Type B pancreatic cell (in vitro differentiated cells): Measurements from ENCODE around the gene SEC16A. TPM values are rescaled to one million over a fixed set of nuclear protein-coding genes. Genes with fewer than 3 reads are reported as not detected.

ENCODE experiments used
- DNase-seq: peaks from one replicate; pipeline ENCODE4 v3.0.0; 2021; ENCODE audit warnings: mixed read lengths; ENCODE audit not compliant: unreplicated experiment; ENCODE audit errors: extremely low spot score
- H3K27ac Mint-ChIP-seq: 2 replicates; pipeline ENCODE4 v1.8.0; 2021; ENCODE audit warnings: mild to moderate bottlenecking, mixed read lengths
- H3K27me3 Mint-ChIP-seq: 2 replicates; pipeline ENCODE4 v1.8.0; 2021; ENCODE audit warnings: mixed read lengths
- H3K36me3 Mint-ChIP-seq: 2 replicates; pipeline ENCODE4 v1.8.0; 2021; ENCODE audit warnings: mixed read lengths
- H3K4me1 Mint-ChIP-seq: one replicate; pipeline ENCODE4 v1.8.0; 2021; ENCODE audit warnings: mixed read lengths; ENCODE audit not compliant: unreplicated experiment
- H3K4me3 Mint-ChIP-seq: 2 replicates; pipeline ENCODE4 v1.8.0; 2021; ENCODE audit warnings: mild to moderate bottlenecking, mixed read lengths
- H3K9me3 Mint-ChIP-seq: 2 replicates; pipeline ENCODE4 v1.8.0; 2021; ENCODE audit warnings: mixed read lengths
- total RNA-seq: library from RNA; stranded (reverse); gene quantifications from 2 replicates; pipeline ENCODE4 v1.2.1, GENCODE V29; 2021; ENCODE audit warnings: low replicate concordance
- TF ChIP-seq, protein P1 (sequence below): fragments of 200-600 bp; sonication (generic); conservative IDR thresholded peaks from 2 replicates; pipeline ENCODE4 v1.5.0; 2021; ENCODE audit warnings: antibody characterized with exemption, mild to moderate bottlenecking

Gene SEC16A
- total RNA-seq, 1 donor from 2014 or later = 74.6 TPM

DNA sequence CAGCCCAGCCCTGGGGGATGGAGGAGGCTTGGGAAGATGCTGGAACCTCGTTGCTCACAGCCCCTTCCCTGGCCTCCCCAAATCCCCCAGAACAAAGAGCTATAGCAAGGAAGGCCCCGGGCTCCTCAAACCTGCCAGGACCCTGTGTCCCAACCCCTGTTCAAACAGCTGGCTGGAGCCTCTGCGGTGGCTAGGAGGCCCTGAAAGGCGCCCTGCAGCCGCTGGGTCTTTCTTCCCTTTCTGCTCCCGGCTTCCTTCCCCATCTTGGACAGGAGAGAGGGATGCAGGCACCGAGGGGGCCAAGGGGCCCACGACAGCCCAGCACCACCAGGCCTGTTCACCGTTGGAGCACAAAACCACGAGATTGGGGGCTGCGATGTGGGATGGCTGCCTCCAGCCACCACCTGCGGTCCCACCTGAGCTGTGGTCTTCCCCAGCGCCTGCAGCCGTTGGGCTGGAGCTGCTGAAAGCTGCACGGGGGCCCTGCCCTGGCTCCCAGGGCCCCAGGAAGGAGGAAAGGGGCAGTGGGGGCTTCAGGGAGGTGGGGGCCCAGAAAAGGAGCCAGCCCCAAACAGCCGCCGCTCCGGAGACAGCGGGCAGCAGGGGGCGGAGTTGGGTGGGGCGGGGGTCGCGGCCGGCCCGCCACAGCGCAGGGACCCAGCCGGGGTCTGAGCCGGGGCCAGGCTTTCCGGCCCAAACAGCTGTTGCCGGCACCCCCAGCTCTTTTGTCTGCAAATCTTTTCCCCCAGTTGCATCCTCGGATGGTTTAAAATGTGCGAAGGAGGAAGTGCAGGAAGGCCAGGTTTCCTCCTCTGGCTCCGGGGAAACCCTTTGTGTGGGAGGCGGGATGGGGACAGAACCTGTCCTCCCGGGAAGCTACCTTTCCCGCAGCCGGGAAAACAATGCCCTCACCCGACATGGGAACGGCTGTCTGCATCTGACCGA, 46.9 kb upstream of the SEC16A start:
- H3K4me1 Mint-ChIP-seq = peaks cover 19% of the 10 kb centered on the region
- DNase-seq = no peak

DNA sequence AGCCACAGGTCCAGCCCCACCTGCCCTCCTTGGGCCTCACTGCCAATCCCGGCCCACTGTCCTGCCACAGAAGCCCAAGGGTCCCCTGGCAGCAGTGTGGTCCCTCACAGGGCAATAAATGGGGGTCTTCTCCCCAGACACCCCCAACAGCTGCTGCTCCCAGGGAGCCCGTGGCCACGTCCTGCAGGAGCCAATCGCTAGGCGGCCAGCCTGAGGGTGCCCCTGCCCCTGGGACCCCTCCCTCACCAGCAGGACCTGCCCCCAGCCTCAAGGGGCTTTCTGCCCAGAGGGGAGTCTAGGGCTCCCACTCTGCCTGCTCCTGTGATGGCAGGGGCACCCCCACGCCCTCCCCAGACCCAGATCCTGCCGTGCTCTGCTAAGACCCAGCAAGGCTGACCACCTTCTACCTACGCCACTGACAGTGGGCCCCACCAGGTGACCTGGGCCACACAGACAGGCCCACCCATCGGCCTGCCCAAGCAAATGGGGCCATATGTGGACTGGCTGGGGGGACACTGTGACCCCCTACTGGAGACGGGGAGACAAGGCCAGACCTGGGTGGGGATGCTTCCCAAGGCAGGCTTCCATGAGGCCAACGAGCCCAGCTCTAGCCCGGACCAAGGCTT, 46.0 kb upstream of the SEC16A start:
- TF ChIP-seq, protein P1, sequence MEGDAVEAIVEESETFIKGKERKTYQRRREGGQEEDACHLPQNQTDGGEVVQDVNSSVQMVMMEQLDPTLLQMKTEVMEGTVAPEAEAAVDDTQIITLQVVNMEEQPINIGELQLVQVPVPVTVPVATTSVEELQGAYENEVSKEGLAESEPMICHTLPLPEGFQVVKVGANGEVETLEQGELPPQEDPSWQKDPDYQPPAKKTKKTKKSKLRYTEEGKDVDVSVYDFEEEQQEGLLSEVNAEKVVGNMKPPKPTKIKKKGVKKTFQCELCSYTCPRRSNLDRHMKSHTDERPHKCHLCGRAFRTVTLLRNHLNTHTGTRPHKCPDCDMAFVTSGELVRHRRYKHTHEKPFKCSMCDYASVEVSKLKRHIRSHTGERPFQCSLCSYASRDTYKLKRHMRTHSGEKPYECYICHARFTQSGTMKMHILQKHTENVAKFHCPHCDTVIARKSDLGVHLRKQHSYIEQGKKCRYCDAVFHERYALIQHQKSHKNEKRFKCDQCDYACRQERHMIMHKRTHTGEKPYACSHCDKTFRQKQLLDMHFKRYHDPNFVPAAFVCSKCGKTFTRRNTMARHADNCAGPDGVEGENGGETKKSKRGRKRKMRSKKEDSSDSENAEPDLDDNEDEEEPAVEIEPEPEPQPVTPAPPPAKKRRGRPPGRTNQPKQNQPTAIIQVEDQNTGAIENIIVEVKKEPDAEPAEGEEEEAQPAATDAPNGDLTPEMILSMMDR = no peak
- H3K27me3 Mint-ChIP-seq = no peaks in the 10 kb centered on the region
- no peaks in the 10 kb centered on the region for H3K9me3 Mint-ChIP-seq
- no peak overlapping the region for H3K4me3 Mint-ChIP-seq
- H3K4me1 Mint-ChIP-seq = peaks cover 14% of the 10 kb centered on the region
- H3K36me3 Mint-ChIP-seq = no peaks in the 10 kb centered on the region
- DNase-seq = no peak
- no peak overlapping the region for H3K27ac Mint-ChIP-seq

More for the DNA sequence above, 46.9 kb upstream of the SEC16A start:
- no peak overlapping the region for H3K4me3 Mint-ChIP-seq
- no peaks in the 10 kb centered on the region for H3K36me3 Mint-ChIP-seq
- no peaks in the 10 kb centered on the region for H3K9me3 Mint-ChIP-seq
- TF ChIP-seq, protein P1 = no peak
- no peaks in the 10 kb centered on the region for H3K27me3 Mint-ChIP-seq
- H3K27ac Mint-ChIP-seq = no peak overlapping the region

DNA sequence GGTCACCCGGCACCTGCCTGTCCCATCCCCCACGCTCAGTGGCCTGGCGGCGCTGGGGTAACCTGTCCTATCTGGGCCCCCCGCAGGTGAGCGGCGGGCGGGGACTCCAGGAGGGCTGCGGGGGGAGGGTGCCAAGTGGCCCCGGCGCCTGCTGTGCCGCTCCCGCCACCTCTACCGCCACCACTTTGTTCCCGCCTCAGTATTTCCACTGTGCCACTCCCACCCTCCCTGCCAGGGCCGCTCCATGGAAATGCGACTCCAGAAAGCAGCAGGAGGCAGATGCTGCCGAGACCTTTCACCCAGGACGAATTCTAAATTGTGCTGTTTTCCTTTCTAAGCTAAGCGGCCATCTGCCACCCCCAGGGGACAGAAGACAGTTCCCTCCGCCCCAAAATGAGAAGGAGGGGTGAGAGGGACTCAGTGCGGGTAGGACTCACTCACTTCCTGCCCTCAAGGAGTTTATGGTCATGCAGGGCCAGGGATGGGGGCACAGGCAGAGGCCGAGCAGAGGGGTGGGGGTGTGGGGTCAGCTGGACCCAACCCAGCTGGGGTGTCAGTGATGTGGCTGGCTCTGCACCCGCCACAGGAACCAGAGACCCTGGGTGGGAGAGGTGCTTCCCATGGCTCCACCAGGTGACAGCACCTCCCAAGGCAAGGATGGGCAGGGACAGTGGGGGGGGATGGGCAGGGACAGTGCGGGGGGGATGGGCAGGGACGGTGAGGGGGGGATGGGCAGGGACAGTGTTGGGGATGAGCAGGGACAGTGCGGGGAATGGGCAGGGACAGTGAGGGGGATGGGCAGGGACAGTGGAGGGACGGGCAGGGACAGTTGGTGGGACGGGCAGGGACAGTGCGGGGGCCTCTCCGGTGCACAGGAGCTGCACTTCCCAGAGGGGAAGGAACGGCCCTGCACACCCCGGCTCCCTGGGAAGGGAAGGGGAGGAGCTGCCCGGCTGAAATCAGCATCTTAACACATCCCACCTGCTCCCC, 45.2 kb upstream of the SEC16A start:
- Mint-ChIP-seq H3K27me3 (no peaks in the 10 kb centered on the region), H3K4me1 (peaks cover 14% of the 10 kb centered on the region), H3K27ac (no peak overlapping the region), H3K9me3 (no peaks in the 10 kb centered on the region), H3K4me3 (no peak overlapping the region), H3K36me3 (no peaks in the 10 kb centered on the region)
- TF ChIP-seq, protein P1 = no peak
- DNase-seq = no peak

- Mint-ChIP-seq H3K4me1 (peaks cover 10% of the 10 kb centered on the region), H3K27me3 (no peaks in the 10 kb centered on the region), H3K9me3 (no peaks in the 10 kb centered on the region), H3K36me3 (no peaks in the 10 kb centered on the region), H3K4me3 (no peak overlapping the region), H3K27ac (no peak overlapping the region)
- no peak for DNase-seq
- TF ChIP-seq, protein P1 = no peak
Observed at GRCh38 chr9:136527131-136527530, 44.3 kb upstream of the SEC16A start.

DNA sequence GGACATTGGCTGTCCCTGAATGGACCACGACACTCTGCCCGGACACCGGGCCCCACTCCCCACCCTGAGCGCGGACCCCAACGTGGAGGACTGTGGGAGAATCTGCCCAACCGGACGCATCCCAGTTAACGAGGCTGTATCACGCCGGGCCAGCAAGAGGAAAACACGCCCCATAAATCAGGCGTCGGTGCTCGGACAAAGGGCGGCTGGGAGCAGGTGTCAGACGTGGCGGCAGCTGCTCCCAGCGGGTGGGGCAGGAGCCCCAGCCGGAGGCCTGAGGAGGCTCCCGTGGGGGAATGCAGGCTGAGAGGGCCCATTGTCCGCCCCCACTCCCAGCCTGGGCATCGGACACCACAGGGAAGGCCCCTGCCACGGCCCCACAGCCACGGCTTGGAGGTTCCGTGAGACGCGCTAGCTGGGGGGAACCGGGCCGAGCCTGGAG, 43.8 kb upstream of the SEC16A start:
- Mint-ChIP-seq H3K36me3 (no peaks in the 10 kb centered on the region), H3K27ac (no peak overlapping the region), H3K4me3 (no peak overlapping the region), H3K4me1 (peaks cover 8% of the 10 kb centered on the region), H3K9me3 (no peaks in the 10 kb centered on the region), H3K27me3 (no peaks in the 10 kb centered on the region)
- DNase-seq = no peak
- TF ChIP-seq, protein P1 = no peak
